A673 (cell line): ENCODE data around the gene CCDC178. TPM values are rescaled to one million over a fixed set of nuclear protein-coding genes. Genes with fewer than 3 reads are reported as not detected.

ENCODE experiments used
- BruUV-seq: library from RNA; stranded (reverse); fragments of 400-500 nt; replicated peaks from 2 replicates; lab custom pipeline; 2021; lab: Mats Ljungman, UMichigan
- CTCF ChIA-PET: fragments of 300-600 bp; sonication (Branson Sonifier 250); formaldehyde crosslinking; loops from one replicate; lab custom pipeline; 2022; ENCODE audit warnings: antibody characterized with exemption; lab: Charles Lee
- POLR2A ChIA-PET: fragments of 300-600 bp; sonication (Branson Sonifier 250); formaldehyde crosslinking; loops from one replicate; lab custom pipeline; 2022; ENCODE audit warnings: antibody characterized with exemption; ENCODE audit not compliant: low non-redundant PET; lab: Charles Lee
- DNase-seq: peaks from one replicate; pipeline ENCODE4 v3.0.0-alpha.2; 2015; ENCODE audit warnings: low spot score
- H3K27ac ChIP-seq: fragments of 200-600 bp; sonication (generic); 2 replicates; pipeline ENCODE4 v1.5.1; 2016; ENCODE audit warnings: mixed run types, low read depth, mild to moderate bottlenecking, mixed read lengths, antibody characterized with exemption, low read length; ENCODE audit not compliant: poor library complexity, severe bottlenecking
- H3K27me3 ChIP-seq: fragments of 200-600 bp; sonication (generic); replicated peaks from 2 replicates; pipeline ENCODE4 v1.6.1; 2017; ENCODE audit warnings: mixed run types, low read depth, mild to moderate bottlenecking, mixed read lengths, antibody characterized with exemption, low read length; ENCODE audit not compliant: insufficient read depth, poor library complexity
- H3K36me3 ChIP-seq: fragments of 200-600 bp; sonication (generic); 2 replicates; pipeline ENCODE4 v1.6.1; 2016; ENCODE audit warnings: mixed run types, mild to moderate bottlenecking, mixed read lengths, antibody characterized with exemption, low read length; ENCODE audit not compliant: insufficient read depth, poor library complexity, severe bottlenecking
- H3K4me1 ChIP-seq: fragments of 200-600 bp; sonication (generic); 2 replicates; pipeline ENCODE4 v1.6.1; 2017; ENCODE audit warnings: mixed run types, mild to moderate bottlenecking, mixed read lengths, antibody characterized with exemption, low read length; ENCODE audit not compliant: insufficient read depth, poor library complexity, severe bottlenecking
- H3K4me3 ChIP-seq: fragments of 200-600 bp; sonication (generic); 2 replicates; pipeline ENCODE4 v1.5.1; 2016; ENCODE audit warnings: low read depth, mixed run types, mild to moderate bottlenecking, mixed read lengths, low read length; ENCODE audit not compliant: poor library complexity, severe bottlenecking
- H3K9me3 ChIP-seq: fragments of 200-600 bp; sonication (generic); 2 replicates; pipeline ENCODE4 v1.6.1; 2016; ENCODE audit warnings: mixed run types, low read depth, mild to moderate bottlenecking, mixed read lengths, antibody characterized with exemption, low read length; ENCODE audit not compliant: poor library complexity, severe bottlenecking
- EZH2 ChIP-seq: fragments of 200-600 bp; sonication (generic); IDR thresholded peaks from 2 replicates; pipeline ENCODE4 v1.6.1; 2017; ENCODE audit warnings: borderline replicate concordance, low read depth, mild to moderate bottlenecking, mixed read lengths, antibody characterized with exemption, low read length; ENCODE audit not compliant: poor library complexity, severe bottlenecking
- intact Hi-C: fragments of 100-400 bp; cut with micrococcal nuclease; formaldehyde crosslinking; loops from one replicate; pipeline ENCODE4 v1.10.0; 2022; ENCODE audit not compliant: unreplicated experiment
- total RNA-seq: library from RNA; stranded (reverse); gene quantifications from 2 replicates; pipeline ENCODE4 v1.2.3, GENCODE V29; 2021
- TF ChIP-seq, protein P1 (sequence below): fragments of 300-800, 200-600 bp; sonication (generic); conservative IDR thresholded peaks from 2 replicates; pipeline ENCODE4 v1.5.1; 2017; ENCODE audit warnings: low read depth, mild to moderate bottlenecking, antibody characterized with exemption, low read length, moderate library complexity, mixed read lengths

Gene CCDC178
- total RNA-seq, 1 experiment from 2014 or later: not detected

- BruUV-seq: no TSS peak
- ChIA-PET POLR2A (no interaction called here), CTCF (no interaction called here)
- H3K4me1 ChIP-seq: no peaks in the 10 kb centered on the region
- H3K27me3 ChIP-seq: no peaks in the 10 kb centered on the region
- TF ChIP-seq, protein P1, sequence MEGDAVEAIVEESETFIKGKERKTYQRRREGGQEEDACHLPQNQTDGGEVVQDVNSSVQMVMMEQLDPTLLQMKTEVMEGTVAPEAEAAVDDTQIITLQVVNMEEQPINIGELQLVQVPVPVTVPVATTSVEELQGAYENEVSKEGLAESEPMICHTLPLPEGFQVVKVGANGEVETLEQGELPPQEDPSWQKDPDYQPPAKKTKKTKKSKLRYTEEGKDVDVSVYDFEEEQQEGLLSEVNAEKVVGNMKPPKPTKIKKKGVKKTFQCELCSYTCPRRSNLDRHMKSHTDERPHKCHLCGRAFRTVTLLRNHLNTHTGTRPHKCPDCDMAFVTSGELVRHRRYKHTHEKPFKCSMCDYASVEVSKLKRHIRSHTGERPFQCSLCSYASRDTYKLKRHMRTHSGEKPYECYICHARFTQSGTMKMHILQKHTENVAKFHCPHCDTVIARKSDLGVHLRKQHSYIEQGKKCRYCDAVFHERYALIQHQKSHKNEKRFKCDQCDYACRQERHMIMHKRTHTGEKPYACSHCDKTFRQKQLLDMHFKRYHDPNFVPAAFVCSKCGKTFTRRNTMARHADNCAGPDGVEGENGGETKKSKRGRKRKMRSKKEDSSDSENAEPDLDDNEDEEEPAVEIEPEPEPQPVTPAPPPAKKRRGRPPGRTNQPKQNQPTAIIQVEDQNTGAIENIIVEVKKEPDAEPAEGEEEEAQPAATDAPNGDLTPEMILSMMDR: no peak
- no peak for TF ChIP-seq EZH2
- H3K4me3 ChIP-seq: no peak overlapping the region
- H3K9me3 ChIP-seq: no peaks in the 10 kb centered on the region
- intact Hi-C loops: no loop called here
- no peak for DNase-seq
- no peak overlapping the region for H3K27ac ChIP-seq
- no peaks in the 10 kb centered on the region for H3K36me3 ChIP-seq
These were observed 343.4 kb downstream of the CCDC178 start for GRCh38 chr18:33097126-33097525.

GRCh38 chr18:33090461-33090860 is 350.1 kb downstream of the CCDC178 start:
- no peak overlapping the region for H3K4me3 ChIP-seq
- ChIA-PET CTCF (no interaction called here), POLR2A (no interaction called here)
- no peaks in the 10 kb centered on the region for H3K4me1 ChIP-seq
- BruUV-seq: no TSS peak
- no peak for DNase-seq
- intact Hi-C loops: no loop called here
- no peak for TF ChIP-seq EZH2
- TF ChIP-seq, protein P1: no peak
- H3K27me3 ChIP-seq: no peaks in the 10 kb centered on the region
- H3K36me3 ChIP-seq: no peaks in the 10 kb centered on the region
- no peaks in the 10 kb centered on the region for H3K9me3 ChIP-seq
- no peak overlapping the region for H3K27ac ChIP-seq

- Histone ChIP-seq H3K36me3 (no peaks in the 10 kb centered on the region), H3K27ac (no peak overlapping the region), H3K4me1 (no peaks in the 10 kb centered on the region), H3K27me3 (no peaks in the 10 kb centered on the region), H3K4me3 (no peak overlapping the region), H3K9me3 (no peaks in the 10 kb centered on the region)
- intact Hi-C loops: no loop called here
- ChIA-PET CTCF (no interaction called here), POLR2A (no interaction called here)
- no peak for TF ChIP-seq EZH2
- TF ChIP-seq, protein P1: no peak
- no TSS peak for BruUV-seq
- no peak for DNase-seq
These were observed 363.9 kb downstream of the CCDC178 start for GRCh38 chr18:33076601-33077000.
